Cardiac muscle cell (in vitro differentiated cells and primary cell): ENCODE data around the gene SIL1. TPM values are rescaled to one million over a fixed set of nuclear protein-coding genes. Genes with fewer than 3 reads are reported as not detected.

ENCODE experiments used
- DNase-seq, 2 donors: peaks; one replicate each; pipeline versions ENCODE4 v3.0.0 to v3.0.0-alpha.2; 2010 to 2017; ENCODE audit warnings: low read depth in 1 of 2, low spot score in 1 of 2
- H3K27ac ChIP-seq: fragments of 200-600 bp; sonication (generic); 2 replicates; pipeline ENCODE4 v1.5.1; 2016
- H3K27me3 ChIP-seq: fragments of 200-600 bp; sonication (generic); 2 replicates; pipeline ENCODE4 v1.6.0; 2016; ENCODE audit warnings: control low read depth
- H3K36me3 ChIP-seq: fragments of 200-600 bp; sonication (generic); 2 replicates; pipeline ENCODE4 v1.5.1; 2016; ENCODE audit warnings: control low read depth
- H3K4me1 ChIP-seq: fragments of 200-600 bp; sonication (generic); 2 replicates; pipeline ENCODE4 v1.8.1; 2017; ENCODE audit warnings: low read depth, mild to moderate bottlenecking, mixed run types
- H3K4me3 ChIP-seq: fragments of 200-600 bp; sonication (generic); 2 replicates; pipeline ENCODE4 v1.5.1; 2016; ENCODE audit warnings: mild to moderate bottlenecking
- H3K9me3 ChIP-seq: fragments of 200-600 bp; sonication (generic); 2 replicates; pipeline ENCODE4 v1.5.1; 2017; ENCODE audit warnings: low read depth, mild to moderate bottlenecking, control low read depth
- CTCF ChIP-seq: IDR thresholded peaks from 2 replicates; pipeline ENCODE4 v1.5.1; 2012; ENCODE audit warnings: low read depth, mild to moderate bottlenecking, low read length
- polyA plus RNA-seq: library from polyadenylated mRNA; unstranded; fragments of >200 nt; fragmentation: Nextera tagmentation; extraction: Ambion mirVana; gene quantifications from 2 replicates; pipeline ENCODE4 v1.2.1, GENCODE V29; 2016
- total RNA-seq: library from RNA; depleted of rRNA; stranded (reverse); fragments of >200 nt; gene quantifications from 2 replicates; pipeline ENCODE4 v1.2.3, GENCODE V29; 2016

SIL1 gene
- total and polyA plus RNA-seq, 2 experiments from 2014 or later = 40.5 to 49.8 TPM

- Histone ChIP-seq H3K4me1 (peaks cover 9% of the 10 kb centered on the region), H3K36me3 (no peaks in the 10 kb centered on the region), H3K27me3 (no peaks in the 10 kb centered on the region), H3K27ac (no peak overlapping the region), H3K4me3 (no peak overlapping the region), H3K9me3 (no peaks in the 10 kb centered on the region)
- no peak for TF ChIP-seq CTCF
- no peak for DNase-seq
These were observed 107.6 kb downstream of the SIL1 start for GRCh38 chr5:139090581-139090980.

- TF ChIP-seq CTCF = no peak
- DNase-seq = no peak
These were observed 110.1 kb downstream of the SIL1 start for GRCh38 chr5:139088024-139088423.

GRCh38 chr5:139082813-139083498 is 115.2 kb downstream of the SIL1 start:
- Histone ChIP-seq H3K27ac (no peak overlapping the region), H3K4me3 (no peak overlapping the region), H3K9me3 (no peaks in the 10 kb centered on the region), H3K4me1 (peaks cover 3% of the 10 kb centered on the region), H3K36me3 (no peaks in the 10 kb centered on the region), H3K27me3 (no peaks in the 10 kb centered on the region)
- no peak for TF ChIP-seq CTCF
- DNase-seq = no peak

More at GRCh38 chr5:139088024-139088423, 110.1 kb downstream of the SIL1 start:
- Histone ChIP-seq H3K4me3 (no peak overlapping the region), H3K27ac (no peak overlapping the region), H3K36me3 (no peaks in the 10 kb centered on the region), H3K4me1 (peaks cover 9% of the 10 kb centered on the region), H3K9me3 (no peaks in the 10 kb centered on the region), H3K27me3 (no peaks in the 10 kb centered on the region)

GRCh38 chr5:139079991-139080610 is 118.1 kb downstream of the SIL1 start:
- H3K4me1 ChIP-seq = peaks cover 10% of the 10 kb centered on the region
- H3K4me3 ChIP-seq = no peak overlapping the region
- no peak overlapping the region for H3K27ac ChIP-seq
- H3K27me3 ChIP-seq = no peaks in the 10 kb centered on the region
- TF ChIP-seq CTCF = no peak
- no peaks in the 10 kb centered on the region for H3K36me3 ChIP-seq
- no peaks in the 10 kb centered on the region for H3K9me3 ChIP-seq
- no peak for DNase-seq

GRCh38 chr5:139079225-139079990 is 118.8 kb downstream of the SIL1 start:
- H3K4me3 ChIP-seq = no peak overlapping the region
- H3K9me3 ChIP-seq = no peaks in the 10 kb centered on the region
- no peaks in the 10 kb centered on the region for H3K27me3 ChIP-seq
- DNase-seq = no peak
- no peaks in the 10 kb centered on the region for H3K36me3 ChIP-seq
- peaks cover 10% of the 10 kb centered on the region for H3K4me1 ChIP-seq
- TF ChIP-seq CTCF = no peak
- H3K27ac ChIP-seq = no peak overlapping the region
